ENCODE measurements around the gene CCT7. TPM values are rescaled to one million over a fixed set of nuclear protein-coding genes. Genes with fewer than 3 reads are reported as not detected.
"Not testable (repeated sequence)": the region's sequence is repeated elsewhere in the genome, so short reads cannot be mapped to it uniquely, and the experiment has no call there.

Gene CCT7
- total RNA-seq, 6 experiments from 2014 or later: 83.5 to 131 (median 99.4) TPM

GRCh38 chr2:73259704-73260337 lies 25.7 kb downstream of the CCT7 start:
- WGBS (ENCODE audit: insufficient coverage, low coverage, low lambda C conversion rate, missing lambda C conversion rate): 20% methylated on average over 2 of the region's 4 CpGs
- H3K9me3 ChIP-seq: no peaks in the 10 kb centered on the region
- DNase-seq (no peak), ATAC-seq (no peak)
- TF ChIP-seq POLR2A (IDR thresholded peaks at IDR 0.05): no peak
- TF ChIP-seq, protein P1, sequence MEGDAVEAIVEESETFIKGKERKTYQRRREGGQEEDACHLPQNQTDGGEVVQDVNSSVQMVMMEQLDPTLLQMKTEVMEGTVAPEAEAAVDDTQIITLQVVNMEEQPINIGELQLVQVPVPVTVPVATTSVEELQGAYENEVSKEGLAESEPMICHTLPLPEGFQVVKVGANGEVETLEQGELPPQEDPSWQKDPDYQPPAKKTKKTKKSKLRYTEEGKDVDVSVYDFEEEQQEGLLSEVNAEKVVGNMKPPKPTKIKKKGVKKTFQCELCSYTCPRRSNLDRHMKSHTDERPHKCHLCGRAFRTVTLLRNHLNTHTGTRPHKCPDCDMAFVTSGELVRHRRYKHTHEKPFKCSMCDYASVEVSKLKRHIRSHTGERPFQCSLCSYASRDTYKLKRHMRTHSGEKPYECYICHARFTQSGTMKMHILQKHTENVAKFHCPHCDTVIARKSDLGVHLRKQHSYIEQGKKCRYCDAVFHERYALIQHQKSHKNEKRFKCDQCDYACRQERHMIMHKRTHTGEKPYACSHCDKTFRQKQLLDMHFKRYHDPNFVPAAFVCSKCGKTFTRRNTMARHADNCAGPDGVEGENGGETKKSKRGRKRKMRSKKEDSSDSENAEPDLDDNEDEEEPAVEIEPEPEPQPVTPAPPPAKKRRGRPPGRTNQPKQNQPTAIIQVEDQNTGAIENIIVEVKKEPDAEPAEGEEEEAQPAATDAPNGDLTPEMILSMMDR (IDR thresholded peaks at IDR 0.05): no peak
- H3K36me3 ChIP-seq: no peaks in the 10 kb centered on the region
- no peaks in the 10 kb centered on the region for H3K4me1 ChIP-seq
- H3K27me3 ChIP-seq: no peaks in the 10 kb centered on the region
- no peak overlapping the region for H3K27ac ChIP-seq
- no peak overlapping the region for H3K4me3 ChIP-seq
- intact Hi-C loops (cut with DNase I): no loop called here

DNA sequence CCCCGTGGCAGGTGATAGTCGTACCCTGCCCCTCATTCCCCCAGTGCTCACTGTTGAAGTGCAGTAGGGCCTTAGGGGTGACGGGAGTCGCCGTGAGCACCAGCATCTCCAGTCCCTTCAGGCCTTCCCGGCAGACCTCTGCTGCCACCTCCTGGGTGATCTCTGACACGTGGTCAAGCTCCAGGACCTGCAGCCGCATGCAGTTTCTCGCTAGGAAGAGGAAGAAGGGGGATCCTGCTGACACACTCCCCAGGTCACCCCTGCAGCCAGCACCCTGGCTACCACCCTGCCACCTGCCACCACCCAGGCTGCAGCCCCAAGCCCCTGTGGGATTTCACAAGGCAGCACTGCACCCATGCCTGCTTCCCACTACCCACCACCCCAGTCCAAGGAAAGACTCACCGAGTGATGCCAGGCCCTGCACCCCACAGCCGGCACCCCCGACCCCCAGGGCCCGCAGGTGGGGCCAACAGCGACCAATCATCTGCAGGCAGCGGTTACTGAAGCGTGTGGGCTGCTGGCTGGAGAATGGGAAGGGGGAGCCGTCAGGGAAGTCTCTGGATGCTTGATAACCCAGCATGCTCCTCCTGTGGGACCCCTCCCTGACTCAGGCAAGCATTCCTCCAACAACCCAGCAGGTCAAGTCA lies 26.4 kb downstream of the CCT7 start:
- intact Hi-C loops (cut with DNase I): no loop called here
- DNase-seq (peak in 2 of 3 donors; percentile 63 to 64), ATAC-seq (peak; percentile 77 to 90 (median 82))
- Histone ChIP-seq H3K4me1 (no peaks in the 10 kb centered on the region), H3K36me3 (no peaks in the 10 kb centered on the region), H3K27me3 (no peaks in the 10 kb centered on the region), H3K9me3 (no peaks in the 10 kb centered on the region), H3K27ac (no peak overlapping the region), H3K4me3 (no peak overlapping the region)
- TF ChIP-seq, protein P1 (IDR thresholded peaks at IDR 0.05): peak; percentile 39 to 57 (median 50)
- no peak for TF ChIP-seq POLR2A (IDR thresholded peaks at IDR 0.05)
- WGBS (ENCODE audit: insufficient coverage, low coverage, low lambda C conversion rate, missing lambda C conversion rate): 18% methylated on average over 2 of the region's 17 CpGs

DNA sequence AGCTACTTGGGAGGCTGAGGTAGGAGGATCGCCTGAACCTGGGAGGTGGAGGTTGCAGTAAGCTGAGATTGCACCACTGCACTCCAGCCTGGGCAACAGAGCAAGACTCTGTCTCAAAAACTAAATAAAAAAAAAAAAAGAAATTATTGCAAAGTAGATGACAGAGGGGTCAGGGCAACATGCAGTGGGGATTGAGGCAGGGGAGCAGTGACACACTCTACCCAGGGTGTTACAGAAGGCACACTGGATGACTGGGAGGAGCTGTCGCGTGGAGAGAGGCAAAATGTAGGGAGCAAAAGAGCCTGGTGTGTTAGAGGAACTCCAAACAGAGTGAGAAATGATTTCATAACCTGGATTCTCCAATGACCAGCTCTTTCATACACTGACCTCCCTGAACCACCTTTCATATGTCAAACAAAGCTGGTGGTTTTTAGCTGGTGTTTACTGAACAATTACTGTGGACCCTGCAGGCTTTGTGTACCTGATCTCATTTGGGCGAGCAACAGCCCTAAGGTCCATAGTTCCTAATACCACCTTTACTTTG lies 28.1 kb downstream of the CCT7 start:
- H3K4me1 ChIP-seq: no peaks in the 10 kb centered on the region
- ATAC-seq: no peak
- no peak overlapping the region for H3K4me3 ChIP-seq
- no peaks in the 10 kb centered on the region for H3K27me3 ChIP-seq
- no peaks in the 10 kb centered on the region for H3K36me3 ChIP-seq
- H3K9me3 ChIP-seq: no peaks in the 10 kb centered on the region
- TF ChIP-seq POLR2A (IDR thresholded peaks at IDR 0.05): no peak
- TF ChIP-seq, protein P1 (IDR thresholded peaks at IDR 0.05): no peak
- H3K27ac ChIP-seq: no peak overlapping the region
- 60% methylated on average over 4 of the region's 4 CpGs for WGBS (ENCODE audit: insufficient coverage, low coverage, low lambda C conversion rate, missing lambda C conversion rate)
- DNase-seq: no peak
- intact Hi-C loops (cut with DNase I): no loop called here

DNA sequence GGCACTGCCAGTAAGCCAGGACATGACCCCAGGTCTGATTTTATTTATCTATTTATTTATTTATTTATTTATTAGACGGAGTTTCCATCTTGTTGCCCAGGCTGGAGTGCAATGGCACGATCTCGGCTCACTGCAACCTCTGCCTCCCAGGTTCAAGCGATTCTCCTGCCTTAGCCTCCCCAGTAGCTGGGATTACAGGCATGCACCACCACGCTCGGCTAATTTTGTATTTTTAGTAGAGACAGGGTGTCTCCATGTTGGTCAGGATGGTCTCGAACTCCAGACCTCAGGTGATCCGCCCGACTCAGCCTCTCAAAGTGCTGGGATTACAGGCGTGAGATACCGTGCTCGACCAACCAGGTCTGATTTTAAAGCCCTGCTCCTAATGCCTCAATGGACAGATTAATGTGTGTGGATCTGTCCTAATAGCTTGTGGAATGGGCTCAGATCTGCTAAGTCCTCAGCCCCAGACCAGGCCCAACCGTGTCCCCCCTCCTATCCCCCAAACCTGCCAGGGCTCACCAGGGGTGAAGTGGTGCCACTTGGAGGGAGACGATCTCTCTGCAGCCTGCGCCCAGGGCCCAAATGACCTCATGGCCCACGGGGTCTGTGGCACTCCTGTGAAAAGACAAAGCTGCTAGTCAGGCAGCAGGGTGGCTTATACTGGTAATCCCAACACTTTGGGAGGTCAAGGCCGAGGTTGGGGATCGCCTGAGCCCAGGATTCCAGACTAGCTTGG lies 28.8 kb downstream of the CCT7 start:
- H3K27me3 ChIP-seq; H3K4me3 ChIP-seq; H3K36me3 ChIP-seq; ATAC-seq; intact Hi-C loops (cut with DNase I); H3K4me1 ChIP-seq; H3K9me3 ChIP-seq; DNase-seq; H3K27ac ChIP-seq: not testable (repeated sequence)
- WGBS (ENCODE audit: insufficient coverage, low coverage, low lambda C conversion rate, missing lambda C conversion rate): 81% methylated on average over 14 of the region's 18 CpGs

Measured in right lobe of liver (tissue), 6 donors.